ENCODE measurements around the gene GMPS.

DNA sequence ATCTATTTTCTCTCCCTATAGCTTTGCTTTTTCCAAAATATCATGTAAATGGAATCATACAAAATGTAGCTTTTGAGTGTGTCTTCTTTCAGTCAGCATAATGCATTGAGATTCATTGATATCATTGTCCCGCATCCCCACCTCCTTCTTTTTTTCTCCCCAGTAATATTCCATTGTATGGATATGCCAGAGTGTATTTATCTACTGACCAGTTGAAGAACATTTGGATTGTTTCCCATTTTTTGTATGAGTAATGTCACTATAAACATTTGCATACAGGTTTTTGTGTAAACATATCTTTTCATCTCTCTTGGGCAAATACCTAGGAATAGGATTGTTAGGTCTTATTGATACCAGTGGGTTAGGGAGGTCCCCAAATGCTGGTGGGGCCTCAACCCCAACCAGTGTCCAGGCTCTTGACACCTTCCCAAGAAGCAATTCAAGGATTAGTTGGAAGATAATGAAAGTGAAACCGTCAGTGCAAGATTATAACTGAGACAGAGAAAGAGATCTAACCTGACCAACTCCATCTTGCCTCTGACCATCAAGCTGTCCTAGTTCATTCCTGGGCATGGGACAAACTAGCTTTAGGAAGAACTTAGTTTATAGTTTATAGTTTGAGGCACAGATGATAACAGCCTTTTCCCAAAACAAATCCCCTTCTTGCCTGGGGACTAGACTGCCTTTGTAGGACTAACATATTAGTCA lies 8.8 kb upstream of the GMPS start:
- no peak for TF ChIP-seq POLR2A (IDR thresholded peaks at IDR 0.05; ENCODE audit: low read length)
- no peak for TF ChIP-seq GATA1 (IDR thresholded peaks at IDR 0.05; ENCODE audit: low read depth, low read length)
